Fibroblast of peridontal ligament (primary cell): ENCODE results near the gene ZIK1.

Experiments
- DNase-seq: peaks from one replicate; pipeline ENCODE4 v3.0.0-alpha.2; 2010; ENCODE audit errors: extremely low read depth

Gene ZIK1

GRCh38 chr19:57611113-57611512 lies 27.2 kb downstream of the ZIK1 start:
- no peak for DNase-seq

- DNase-seq = peak; percentile 85
Measured at GRCh38 chr19:57613941-57614743, 30.2 kb downstream of the ZIK1 start, which contains the start of gene ZNF134. ZNF134 (plus strand) TSS chr19:57614242; CDS start chr19:57619469, 5,227 bp downstream.

GRCh38 chr19:57615346-57615745 lies 31.4 kb downstream of the ZIK1 start:
- DNase-seq = no peak

GRCh38 chr19:57620673-57621348 lies 36.9 kb downstream of the ZIK1 start:
- DNase-seq = peak; percentile 17

GRCh38 chr19:57623091-57623490 lies 39.1 kb downstream of the ZIK1 start:
- no peak for DNase-seq

DNA sequence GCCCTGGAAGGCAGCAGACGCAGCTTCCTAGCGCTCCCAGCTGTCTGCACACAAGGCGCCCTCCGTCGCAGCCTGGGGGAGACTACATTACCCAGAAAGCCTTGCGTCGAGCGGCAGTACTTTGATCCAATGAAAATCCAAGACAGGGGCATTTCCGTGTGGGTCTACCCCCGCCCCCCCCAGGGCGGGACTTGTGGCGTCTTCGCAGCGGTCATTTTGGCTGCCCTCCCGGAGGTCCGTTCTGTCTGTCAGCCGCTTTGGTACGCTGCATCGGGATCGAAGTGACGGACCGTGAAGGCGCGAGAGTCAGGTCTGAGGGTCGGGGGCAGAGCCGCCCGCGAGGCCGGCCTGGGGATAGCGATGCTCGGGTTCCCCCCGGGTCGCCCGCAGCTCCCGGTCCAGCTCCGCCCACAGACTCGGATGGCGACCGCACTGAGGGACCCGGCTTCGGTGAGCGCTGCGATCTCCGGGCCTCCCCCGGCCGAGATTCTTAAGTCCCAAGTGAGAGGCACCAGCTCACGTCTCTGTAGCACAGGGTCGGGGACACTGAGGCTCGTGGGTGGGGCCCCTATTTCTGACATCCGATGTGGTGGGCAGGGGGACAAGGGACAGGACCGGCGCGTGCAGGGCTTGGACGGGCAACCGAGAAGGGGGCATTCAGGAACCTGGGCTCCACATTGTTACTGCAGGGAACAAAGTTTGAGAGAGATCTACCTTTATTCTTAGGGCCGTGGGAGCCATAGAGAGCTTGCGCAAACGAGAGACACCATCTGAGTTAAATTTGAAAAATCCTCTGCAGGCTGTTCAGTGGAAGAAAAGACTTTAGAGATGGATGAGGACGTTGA lies 49.3 kb downstream of the ZIK1 start, which contains the start of gene ZNF211:
TSS of gene ZNF211 (plus strand) at position 182 of the 845 bp plus-strand sequence. CDS start at position 361, 179 bp downstream.
- peak; percentile 92 for DNase-seq

DNA sequence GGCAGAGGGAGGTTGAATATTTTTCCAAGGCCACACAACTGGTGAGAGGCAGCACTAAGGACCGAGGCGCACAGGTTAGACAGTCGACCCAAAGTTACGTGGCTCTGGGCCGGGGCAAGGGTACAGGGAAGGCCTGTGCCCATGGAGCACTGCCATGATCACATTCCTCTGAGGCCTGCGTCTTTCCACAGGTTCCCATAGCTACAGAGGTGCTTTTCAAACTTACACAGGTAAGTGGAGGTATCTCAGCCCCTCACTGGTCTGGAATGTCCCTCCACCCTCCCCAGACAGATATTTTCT lies 49.8 kb downstream of the ZIK1 start:
- no peak for DNase-seq

DNA sequence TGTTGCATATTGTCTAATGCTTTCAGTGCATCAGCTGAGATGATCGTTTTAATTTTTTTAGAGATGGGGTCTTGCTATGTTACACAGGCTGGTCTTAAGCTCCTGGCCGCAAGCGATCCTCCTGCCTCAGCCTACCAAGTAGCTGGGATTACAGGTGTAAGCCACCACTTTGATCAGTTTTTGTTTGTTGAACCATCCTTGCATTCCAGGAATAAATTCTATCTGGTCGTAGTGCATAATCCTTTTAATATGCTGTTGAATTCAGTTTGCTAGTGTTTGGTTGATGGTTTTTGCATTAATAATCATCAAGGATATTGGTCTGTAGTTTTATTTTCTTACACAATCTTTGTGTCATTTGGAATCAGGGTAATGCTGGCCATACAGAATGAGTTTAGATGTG lies 53.4 kb downstream of the ZIK1 start:
- DNase-seq = peak; percentile 4

- DNase-seq = no peak
Measured at GRCh38 chr19:57641715-57642234, 57.8 kb downstream of the ZIK1 start.

DNA sequence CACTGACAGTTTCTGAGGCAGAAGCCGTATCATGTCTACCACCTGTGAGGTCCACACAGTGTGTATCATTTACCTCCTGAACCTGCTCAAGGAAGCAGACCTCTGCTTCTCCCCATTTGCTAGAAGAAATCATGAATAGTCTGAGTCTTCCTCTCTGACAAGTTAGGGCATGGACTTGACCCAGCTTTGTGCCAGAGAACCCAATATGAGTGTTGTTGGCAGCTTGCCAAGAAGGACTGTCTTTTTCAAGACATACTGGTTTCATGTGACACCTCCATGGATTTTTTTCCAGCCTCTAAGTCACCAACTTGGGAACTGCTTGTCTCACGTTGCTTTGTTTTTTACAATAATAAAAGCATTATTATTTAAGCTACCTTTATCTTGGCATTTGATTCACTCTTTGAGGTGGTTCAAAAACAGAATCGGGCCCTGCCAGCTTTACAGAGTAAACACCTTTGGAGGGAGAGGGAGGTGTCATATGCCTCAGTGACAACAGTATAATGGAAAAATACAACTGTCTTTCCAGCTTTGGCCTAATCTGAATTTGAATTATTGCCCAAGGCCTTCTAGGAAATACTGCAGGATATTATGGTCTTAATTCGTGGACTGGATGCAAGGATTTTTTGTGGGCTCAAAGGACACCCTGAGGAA lies 58.6 kb downstream of the ZIK1 start:
- no peak for DNase-seq
